CD4-positive, CD25-positive, alpha-beta regulatory T cell (primary cell): ENCODE measurements around the gene ATE1. TPM values are rescaled to one million over a fixed set of nuclear protein-coding genes. Genes with fewer than 3 reads are reported as not detected.
A peak's percentile ranks its signal among the peaks of the same experiment; 100 is the strongest.

ENCODE experiments used
- ATAC-seq, 2 donors: fragments of 150-1000 bp; cut with Tn5 transposase; one replicate each; pipeline ENCODE4 v1.10.0; 2021; ENCODE audit warnings: low read depth in 2 of 2, moderate number of reproducible peaks in 2 of 2, moderate library complexity in 1 of 2
- DNase-seq, 3 donors: peaks; one replicate each; pipeline versions ENCODE4 v3.0.0 to v3.0.0-alpha.2; 2012 to 2022; ENCODE audit warnings: mixed read lengths in 1 of 3
- H3K27ac ChIP-seq: one replicate; pipeline ENCODE4 v1.7.0; 2013; ENCODE audit warnings: mild to moderate bottlenecking, low read length; ENCODE audit not compliant: insufficient read depth, poor library complexity, severe bottlenecking
- H3K27me3 ChIP-seq: one replicate; pipeline ENCODE4 v1.7.0; 2013; ENCODE audit warnings: low read length; ENCODE audit not compliant: control insufficient read depth, insufficient read depth
- H3K36me3 ChIP-seq: one replicate; pipeline ENCODE4 v1.7.0; 2013; ENCODE audit warnings: mild to moderate bottlenecking, low read length, moderate library complexity; ENCODE audit not compliant: control insufficient read depth, insufficient read depth
- H3K4me1 ChIP-seq: 2 replicates; pipeline ENCODE4 v1.7.0; 2013; ENCODE audit warnings: mild to moderate bottlenecking, low read length; ENCODE audit not compliant: insufficient read depth, control insufficient read depth, poor library complexity, severe bottlenecking
- H3K4me3 ChIP-seq: one replicate; pipeline ENCODE4 v1.7.0; 2013; ENCODE audit warnings: low read depth, mild to moderate bottlenecking, low read length, moderate library complexity
- H3K9me3 ChIP-seq, 2 experiments: 1 replicate in 1 of 2; 2 replicates in 1 of 2; pipeline ENCODE4 v1.7.0; 2013; ENCODE audit warnings: low read length in 2 of 2, mild to moderate bottlenecking in 1 of 2, moderate library complexity in 1 of 2; ENCODE audit not compliant: control insufficient read depth in 2 of 2
- H3K27ac Mint-ChIP-seq, 3 donors: one replicate each; pipeline ENCODE4 v1.8.0; 2020 to 2022; ENCODE audit warnings: mild to moderate bottlenecking in 3 of 3, mixed read lengths in 3 of 3, moderate library complexity in 2 of 3
- H3K27me3 Mint-ChIP-seq: one replicate; pipeline ENCODE4 v1.8.0; 2022; ENCODE audit warnings: mild to moderate bottlenecking, mixed read lengths
- H3K36me3 Mint-ChIP-seq: one replicate; pipeline ENCODE4 v1.8.0; 2020; ENCODE audit warnings: mixed read lengths
- H3K4me1 Mint-ChIP-seq, 4 donors: one replicate each; pipeline ENCODE4 v1.8.0; 2020 to 2022; ENCODE audit warnings: mixed read lengths in 4 of 4, mild to moderate bottlenecking in 1 of 4
- H3K4me3 Mint-ChIP-seq, 4 donors: one replicate each; pipeline ENCODE4 v1.8.0; 2020 to 2022; ENCODE audit warnings: mild to moderate bottlenecking in 4 of 4, mixed read lengths in 4 of 4, moderate library complexity in 3 of 4
- H3K9me3 Mint-ChIP-seq, 7 donors: one replicate each; pipeline ENCODE4 v1.8.0; 2020 to 2022; ENCODE audit warnings: mixed read lengths in 7 of 7, mild to moderate bottlenecking in 3 of 7, moderate library complexity in 2 of 7
- polyA plus RNA-seq, 4 donors: library from polyadenylated mRNA; unstranded; fragments of 300-500 nt; fragmentation: Illumina TruSeq; gene quantifications; one replicate each; pipeline ENCODE4 v1.2.3, GENCODE V29; 2021
- total RNA-seq: library from RNA; stranded (reverse); gene quantifications from one replicate; pipeline ENCODE4 v1.2.3, GENCODE V29; 2022

ATE1 gene
- total and polyA plus RNA-seq, 5 donors from 2014 or later, result 29.9 to 39.5 (median 34.5) TPM

DNA sequence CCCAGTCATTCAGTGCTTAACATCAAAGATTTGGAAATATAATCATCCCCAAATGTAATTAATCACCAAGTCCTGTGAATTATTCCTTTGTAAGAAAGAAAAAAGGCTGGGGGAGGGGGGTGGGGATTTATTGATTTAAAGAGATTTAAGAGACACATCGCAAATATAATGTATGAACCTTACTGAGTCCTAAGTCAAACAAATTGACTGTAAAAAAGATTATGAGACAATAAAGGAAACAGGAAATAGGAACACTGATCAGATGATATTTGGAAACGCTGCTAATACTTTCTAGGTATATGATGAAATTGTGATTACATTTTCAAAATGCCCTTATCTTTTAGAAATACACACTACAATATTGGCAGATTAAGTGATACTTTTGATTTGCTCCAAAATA, 92.5 kb downstream of the ATE1 start:
- H3K27ac ChIP-seq, result no peak overlapping the region
- H3K9me3 ChIP-seq, result no peaks in the 10 kb centered on the region
- H3K4me1 ChIP-seq, result no peaks in the 10 kb centered on the region
- no peak for DNase-seq
- no peaks in the 10 kb centered on the region for H3K27me3 Mint-ChIP-seq
- H3K36me3 Mint-ChIP-seq, result peaks cover 55% of the 10 kb centered on the region
- H3K4me3 Mint-ChIP-seq, result no peak overlapping the region
- H3K9me3 Mint-ChIP-seq, result peaks cover 0 to 1% (median 0%) of the 10 kb centered on the region in 7 donors
- H3K36me3 ChIP-seq, result peaks cover 42% of the 10 kb centered on the region
- H3K4me1 Mint-ChIP-seq, result peaks cover 0 to 3% (median 1%) of the 10 kb centered on the region in 4 donors
- H3K27me3 ChIP-seq, result no peaks in the 10 kb centered on the region
- H3K27ac Mint-ChIP-seq, result no peak overlapping the region
- no peak for ATAC-seq
- H3K4me3 ChIP-seq, result no peak overlapping the region

GRCh38 chr10:121834757-121835156, 93.1 kb downstream of the ATE1 start:
- Histone ChIP-seq H3K9me3 (no peaks in the 10 kb centered on the region), H3K27me3 (no peaks in the 10 kb centered on the region), H3K4me1 (no peaks in the 10 kb centered on the region), H3K27ac (no peak overlapping the region), H3K36me3 (peaks cover 42% of the 10 kb centered on the region), H3K4me3 (no peak overlapping the region)
- Mint-ChIP-seq H3K4me1 (peaks cover 0 to 3% (median 1%) of the 10 kb centered on the region in 4 donors), H3K9me3 (peaks cover 0 to under 1% (median 0%) of the 10 kb centered on the region in 7 donors), H3K4me3 (no peak overlapping the region), H3K27ac (peak overlapping the region in 1 of 3 donors; percentile 76), H3K36me3 (peaks cover 61% of the 10 kb centered on the region), H3K27me3 (no peaks in the 10 kb centered on the region)
- no peak for ATAC-seq
- DNase-seq, result no peak

DNA sequence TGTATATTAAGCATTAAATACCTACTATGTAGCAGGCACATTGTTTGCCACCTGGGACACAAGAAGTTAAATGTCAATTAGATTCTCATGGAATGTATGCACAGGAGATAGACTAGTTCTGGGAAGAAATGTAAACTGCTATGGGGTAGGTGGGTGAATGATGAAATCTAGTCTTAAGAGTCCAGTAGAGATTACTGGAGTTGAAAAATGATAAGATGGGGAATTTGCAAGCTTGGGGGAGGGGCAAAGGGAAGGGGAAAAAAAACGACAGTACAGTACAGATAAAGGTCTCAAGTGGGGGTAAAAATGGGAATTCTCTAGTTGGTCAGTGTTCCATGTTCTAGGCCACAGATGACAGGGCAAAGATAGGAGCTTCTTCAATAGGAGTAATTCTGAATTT, 94.4 kb downstream of the ATE1 start:
- no peaks in the 10 kb centered on the region for H3K9me3 Mint-ChIP-seq
- H3K27me3 ChIP-seq, result no peaks in the 10 kb centered on the region
- H3K36me3 ChIP-seq, result peaks cover 44% of the 10 kb centered on the region
- H3K4me3 Mint-ChIP-seq, result no peak overlapping the region
- no peaks in the 10 kb centered on the region for H3K27me3 Mint-ChIP-seq
- H3K9me3 ChIP-seq, result no peaks in the 10 kb centered on the region
- H3K27ac Mint-ChIP-seq, result no peak overlapping the region
- DNase-seq (no peak), ATAC-seq (no peak)
- H3K27ac ChIP-seq, result no peak overlapping the region
- H3K4me1 Mint-ChIP-seq, result peaks cover 0 to 3% (median 0%) of the 10 kb centered on the region in 4 donors
- H3K36me3 Mint-ChIP-seq, result peaks cover 66% of the 10 kb centered on the region
- H3K4me3 ChIP-seq, result no peak overlapping the region
- H3K4me1 ChIP-seq, result no peaks in the 10 kb centered on the region

- H3K36me3 Mint-ChIP-seq, result peaks cover 67% of the 10 kb centered on the region
- H3K27me3 Mint-ChIP-seq, result no peaks in the 10 kb centered on the region
These were observed 95.2 kb downstream of the ATE1 start for GRCh38 chr10:121832647-121833046.

DNA sequence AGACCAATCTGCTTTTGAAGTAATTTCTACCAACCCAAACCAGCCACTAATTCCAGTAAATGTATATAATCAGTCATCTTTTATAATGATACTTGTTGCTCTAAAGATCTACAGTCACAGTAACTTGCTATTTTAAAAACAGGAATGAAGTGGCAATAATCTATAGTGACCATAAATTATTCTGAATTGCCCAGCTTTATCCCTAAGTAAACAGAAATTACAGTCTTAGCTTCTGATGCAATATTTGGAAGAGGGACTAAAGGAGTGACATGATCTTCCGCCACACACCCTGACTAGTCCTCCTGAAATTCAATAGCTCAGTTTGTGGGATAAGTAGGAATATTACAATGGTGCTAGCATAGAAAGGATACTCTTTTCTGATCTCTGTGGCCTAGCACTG, 96.1 kb downstream of the ATE1 start:
- Histone ChIP-seq H3K4me3 (no peak overlapping the region), H3K27ac (no peak overlapping the region), H3K4me1 (no peaks in the 10 kb centered on the region), H3K36me3 (peaks cover 41% of the 10 kb centered on the region), H3K9me3 (no peaks in the 10 kb centered on the region), H3K27me3 (no peaks in the 10 kb centered on the region)
- Mint-ChIP-seq H3K4me1 (no peaks in the 10 kb centered on the region), H3K27ac (no peak overlapping the region), H3K27me3 (no peaks in the 10 kb centered on the region), H3K4me3 (no peak overlapping the region), H3K36me3 (peaks cover 68% of the 10 kb centered on the region), H3K9me3 (peaks cover 0 to under 1% (median 0%) of the 10 kb centered on the region in 7 donors)
- ATAC-seq (no peak), DNase-seq (no peak)

More at GRCh38 chr10:121832647-121833046, 95.2 kb downstream of the ATE1 start:
- DNase-seq, result no peak
- Mint-ChIP-seq H3K9me3 (no peaks in the 10 kb centered on the region), H3K27ac (no peak overlapping the region), H3K4me1 (no peaks in the 10 kb centered on the region), H3K4me3 (no peak overlapping the region)
- Histone ChIP-seq H3K4me3 (no peak overlapping the region), H3K36me3 (peaks cover 45% of the 10 kb centered on the region), H3K27me3 (no peaks in the 10 kb centered on the region), H3K27ac (no peak overlapping the region), H3K4me1 (no peaks in the 10 kb centered on the region), H3K9me3 (no peaks in the 10 kb centered on the region)
- no peak for ATAC-seq

GRCh38 chr10:121831237-121831636, 96.6 kb downstream of the ATE1 start:
- Mint-ChIP-seq H3K4me3 (no peak overlapping the region), H3K9me3 (peaks cover 0 to 2% (median 0%) of the 10 kb centered on the region in 7 donors), H3K36me3 (peaks cover 69% of the 10 kb centered on the region), H3K27me3 (no peaks in the 10 kb centered on the region), H3K27ac (no peak overlapping the region), H3K4me1 (no peaks in the 10 kb centered on the region)
- H3K36me3 ChIP-seq, result peaks cover 39% of the 10 kb centered on the region
- ATAC-seq, result no peak
- H3K27ac ChIP-seq, result no peak overlapping the region
- DNase-seq, result no peak
- H3K27me3 ChIP-seq, result no peaks in the 10 kb centered on the region
- no peaks in the 10 kb centered on the region for H3K9me3 ChIP-seq
- no peak overlapping the region for H3K4me3 ChIP-seq
- H3K4me1 ChIP-seq, result no peaks in the 10 kb centered on the region

DNA sequence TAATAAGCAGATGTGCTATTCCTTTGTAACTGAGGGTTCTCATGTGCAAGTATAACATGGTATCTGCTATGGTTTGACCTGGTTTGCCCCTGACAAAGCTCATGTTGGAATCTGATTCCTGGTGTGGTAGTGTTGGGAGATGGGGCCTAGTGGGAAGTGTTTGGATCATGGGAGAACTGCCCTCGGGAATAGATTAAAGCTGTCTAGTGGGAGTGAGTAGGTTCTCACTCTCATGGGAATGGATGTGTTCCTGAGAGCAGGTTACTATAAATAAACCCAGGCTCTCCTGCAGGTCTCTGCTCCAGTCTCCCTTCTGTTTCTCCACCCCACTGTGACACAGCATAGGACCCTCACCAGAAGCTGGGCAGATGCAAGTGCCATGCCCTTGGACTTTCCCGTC, 97.7 kb downstream of the ATE1 start:
- Mint-ChIP-seq H3K27me3 (no peaks in the 10 kb centered on the region), H3K36me3 (peaks cover 58% of the 10 kb centered on the region), H3K27ac (no peak overlapping the region), H3K9me3 (peaks cover 0 to 2% (median 0%) of the 10 kb centered on the region in 7 donors), H3K4me1 (peaks cover 0 to 8% (median 0%) of the 10 kb centered on the region in 4 donors), H3K4me3 (no peak overlapping the region)
- ATAC-seq (no peak), DNase-seq (no peak)
- Histone ChIP-seq H3K27me3 (no peaks in the 10 kb centered on the region), H3K36me3 (peaks cover 31% of the 10 kb centered on the region), H3K9me3 (no peaks in the 10 kb centered on the region), H3K4me1 (no peaks in the 10 kb centered on the region), H3K4me3 (no peak overlapping the region), H3K27ac (no peak overlapping the region)

GRCh38 chr10:121828045-121828444, 99.8 kb downstream of the ATE1 start:
- Mint-ChIP-seq H3K9me3 (peaks cover 0 to 2% (median 0%) of the 10 kb centered on the region in 7 donors), H3K27me3 (no peaks in the 10 kb centered on the region), H3K27ac (peak overlapping the region in 1 of 3 donors; percentile 69), H3K36me3 (peaks cover 45% of the 10 kb centered on the region), H3K4me3 (no peak overlapping the region), H3K4me1 (peaks cover 0 to 8% (median 0%) of the 10 kb centered on the region in 4 donors)
- Histone ChIP-seq H3K4me3 (no peak overlapping the region), H3K27me3 (no peaks in the 10 kb centered on the region), H3K9me3 (no peaks in the 10 kb centered on the region), H3K4me1 (no peaks in the 10 kb centered on the region), H3K36me3 (peaks cover 22% of the 10 kb centered on the region), H3K27ac (no peak overlapping the region)
- DNase-seq, result no peak
- ATAC-seq, result no peak
